Measurements from ENCODE around the gene PLIN5. TPM values are rescaled to one million over a fixed set of nuclear protein-coding genes. Genes with fewer than 3 reads are reported as not detected.
A peak's percentile ranks its signal among the peaks of the same experiment; 100 is the strongest.

The PLIN5 gene
- 100 to 1,000 TPM in 4 of 7 donors, 10 to 100 TPM in 3; 26.0 to 149 (median 131) TPM for total RNA-seq
- 10 to 100 TPM in 1 of 2 donors, 1 to 10 TPM in 1; 8.8 to 85.0 TPM for polyA plus RNA-seq
- long read RNA-seq, donor 1, transcript PLIN5-202 (2 exons, 907 nt) = minor isoform, 58 of 1,337 reads
- long read RNA-seq, donor 1, transcript PLIN5-205 (4 exons, 887 nt) = minor isoform, 10 of 1,337 reads
- long read RNA-seq, donor 1, transcript PLIN5-204 (3 exons, 508 nt) = minor isoform, 21 of 1,337 reads
- long read RNA-seq, donor 1, transcript PLIN5-201 (8 exons, 2,470 nt) = major isoform, 884 of 1,337 reads
- long read RNA-seq, donor 1, partial matches to known transcripts = 118 of 1,337 reads
- long read RNA-seq, donor 1, other reads (novel, unspliced or antisense) = 238 of 1,337 reads
- long read RNA-seq, donor 2 = 0 reads
- long read RNA-seq, donor 3, transcript PLIN5-201 (8 exons, 2,470 nt) = major isoform, 306 of 510 reads
- long read RNA-seq, donor 3, transcript PLIN5-204 (3 exons, 508 nt) = minor isoform, 35 of 510 reads
- long read RNA-seq, donor 3, partial matches to known transcripts = 20 of 510 reads
- long read RNA-seq, donor 3, other reads (novel, unspliced or antisense) = 148 of 510 reads

- intact Hi-C loops (cut with DNase I) = no loop called here
- H3K4me1 ChIP-seq (ENCODE audit: insufficient read depth) = peaks cover 19% of the 10 kb centered on the region
- TF ChIP-seq POLR2A (IDR thresholded peaks at IDR 0.05) (peak; percentile 79), CTCF (IDR thresholded peaks at IDR 0.05) (peak in 1 of 3 donors; percentile 29), EP300 (IDR thresholded peaks at IDR 0.05) (no peak)
- H3K36me3 ChIP-seq = no peaks in the 10 kb centered on the region
- peak; percentile 95 to 98 (median 97) for DNase-seq
- no peaks in the 10 kb centered on the region for H3K27me3 ChIP-seq
- no peaks in the 10 kb centered on the region for H3K9me3 ChIP-seq
- 4 to 11% (median 6%) methylated on average over 21 to 49 of the region's 49 CpGs for WGBS, 3 donors
- peak within 1 kb of the TSS; percentile 34 for H3K4me3 ChIP-seq
- H3K27ac ChIP-seq = peak within 1 kb of the TSS; percentile 62 to 88
Observed at GRCh38 chr19:4534836-4535658, at the start of gene PLIN5. TSS of gene PLIN5 (minus strand) at chr19:4535224. CDS start at chr19:4534074, 1,150 bp downstream.

GRCh38 chr19:4583961-4584669 lies 49.1 kb upstream of the PLIN5 start:
- TF ChIP-seq CTCF (IDR thresholded peaks at IDR 0.05) (no peak), EP300 (IDR thresholded peaks at IDR 0.05) (no peak), POLR2A (IDR thresholded peaks at IDR 0.05) (no peak)
- Histone ChIP-seq H3K4me3 (peak overlapping the region; percentile 13), H3K27me3 (peaks cover 4% of the 10 kb centered on the region), H3K36me3 (no peaks in the 10 kb centered on the region), H3K9me3 (no peaks in the 10 kb centered on the region), H3K4me1 (ENCODE audit: insufficient read depth) (peaks cover 2% of the 10 kb centered on the region), H3K27ac (no peak overlapping the region)
- DNase-seq = no peak
- 1 to 2% (median 2%) methylated on average over 38 to 49 of the region's 49 CpGs for WGBS, 3 donors
- intact Hi-C loops (cut with DNase I) = no loop called here

GRCh38 chr19:4582980-4583842 lies 48.2 kb upstream of the PLIN5 start:
- H3K4me3 ChIP-seq = no peak overlapping the region
- TF ChIP-seq POLR2A (IDR thresholded peaks at IDR 0.05) = no peak
- TF ChIP-seq EP300 (IDR thresholded peaks at IDR 0.05) = no peak
- no peak for TF ChIP-seq CTCF (IDR thresholded peaks at IDR 0.05)
- H3K36me3 ChIP-seq = no peaks in the 10 kb centered on the region
- peaks cover 2% of the 10 kb centered on the region for H3K4me1 ChIP-seq (ENCODE audit: insufficient read depth)
- H3K27me3 ChIP-seq = peaks cover 4% of the 10 kb centered on the region
- DNase-seq = no peak
- no peak overlapping the region for H3K27ac ChIP-seq
- no peaks in the 10 kb centered on the region for H3K9me3 ChIP-seq
- intact Hi-C loops (cut with DNase I) = no loop called here
- 54 to 60% (median 59%) methylated on average over 16 of the region's 16 CpGs for WGBS, 3 donors
